ENCODE data around the gene PICK1. TPM values are rescaled to one million over a fixed set of nuclear protein-coding genes. Genes with fewer than 3 reads are reported as not detected.

The PICK1 gene
- total RNA-seq, 1 donor from 2014 or later = 9.1 TPM

- Mint-ChIP-seq H3K4me1 (ENCODE audit: low read depth) (no peaks in the 10 kb centered on the region), H3K4me3 (ENCODE audit: low read depth) (no peak overlapping the region), H3K9me3 (no peaks in the 10 kb centered on the region), H3K27me3 (ENCODE audit: low read depth) (no peaks in the 10 kb centered on the region), H3K36me3 (ENCODE audit: low read depth) (no peaks in the 10 kb centered on the region), H3K27ac (no peak overlapping the region)
- intact Hi-C loops (cut with micrococcal nuclease) = no loop called here
- DNase-seq (ENCODE audit: low spot score) = no peak
These were observed 12.4 kb downstream of the PICK1 start for GRCh38 chr22:38069372-38070249.

DNA sequence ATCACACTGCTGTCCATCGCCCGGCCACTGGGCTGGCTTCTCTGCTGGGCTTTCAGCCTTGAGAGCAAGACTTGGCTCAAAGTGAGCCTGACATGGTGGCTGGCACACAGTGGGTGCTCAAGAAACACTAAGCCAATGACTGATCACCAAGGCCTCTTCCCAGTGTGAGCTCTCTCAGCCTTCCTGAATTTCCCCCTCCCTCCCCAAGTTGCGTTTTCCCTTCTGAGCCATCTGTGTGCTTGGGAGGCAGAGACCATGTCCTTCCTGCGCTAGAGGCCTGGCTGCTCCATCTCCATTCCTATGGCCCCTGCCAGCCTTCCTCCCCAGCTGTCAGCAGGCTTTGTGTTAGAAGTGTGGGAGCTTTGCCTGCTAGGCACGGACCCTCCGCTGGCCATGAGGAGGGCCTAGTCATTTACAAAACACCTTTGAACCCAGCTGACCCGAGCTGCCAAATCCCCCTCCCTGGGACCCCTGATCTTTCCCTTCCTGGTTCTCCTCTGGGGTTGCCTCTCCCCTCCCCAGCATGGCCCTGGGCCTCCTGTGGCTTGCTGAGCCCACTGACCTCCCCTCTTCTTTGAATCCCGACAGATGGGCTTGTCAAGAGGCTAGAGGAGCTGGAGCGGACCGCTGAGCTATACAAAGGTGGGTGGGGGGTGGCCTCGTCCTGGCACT, 13.2 kb downstream of the PICK1 start:
- Mint-ChIP-seq H3K4me1 (ENCODE audit: low read depth) (no peaks in the 10 kb centered on the region), H3K27ac (no peak overlapping the region), H3K4me3 (ENCODE audit: low read depth) (no peak overlapping the region), H3K9me3 (no peaks in the 10 kb centered on the region), H3K36me3 (ENCODE audit: low read depth) (no peaks in the 10 kb centered on the region), H3K27me3 (ENCODE audit: low read depth) (no peaks in the 10 kb centered on the region)
- intact Hi-C loops (cut with micrococcal nuclease) = no loop called here
- DNase-seq (ENCODE audit: low spot score) = no peak

- no peaks in the 10 kb centered on the region for H3K9me3 Mint-ChIP-seq
- no peak overlapping the region for H3K4me3 Mint-ChIP-seq (ENCODE audit: low read depth)
- H3K4me1 Mint-ChIP-seq (ENCODE audit: low read depth) = no peaks in the 10 kb centered on the region
- H3K27me3 Mint-ChIP-seq (ENCODE audit: low read depth) = no peaks in the 10 kb centered on the region
- intact Hi-C loops (cut with micrococcal nuclease) = no loop called here
- H3K27ac Mint-ChIP-seq = no peak overlapping the region
- no peaks in the 10 kb centered on the region for H3K36me3 Mint-ChIP-seq (ENCODE audit: low read depth)
- no peak for DNase-seq (ENCODE audit: low spot score)
These were observed 14.5 kb downstream of the PICK1 start for GRCh38 chr22:38071421-38072321.

DNA sequence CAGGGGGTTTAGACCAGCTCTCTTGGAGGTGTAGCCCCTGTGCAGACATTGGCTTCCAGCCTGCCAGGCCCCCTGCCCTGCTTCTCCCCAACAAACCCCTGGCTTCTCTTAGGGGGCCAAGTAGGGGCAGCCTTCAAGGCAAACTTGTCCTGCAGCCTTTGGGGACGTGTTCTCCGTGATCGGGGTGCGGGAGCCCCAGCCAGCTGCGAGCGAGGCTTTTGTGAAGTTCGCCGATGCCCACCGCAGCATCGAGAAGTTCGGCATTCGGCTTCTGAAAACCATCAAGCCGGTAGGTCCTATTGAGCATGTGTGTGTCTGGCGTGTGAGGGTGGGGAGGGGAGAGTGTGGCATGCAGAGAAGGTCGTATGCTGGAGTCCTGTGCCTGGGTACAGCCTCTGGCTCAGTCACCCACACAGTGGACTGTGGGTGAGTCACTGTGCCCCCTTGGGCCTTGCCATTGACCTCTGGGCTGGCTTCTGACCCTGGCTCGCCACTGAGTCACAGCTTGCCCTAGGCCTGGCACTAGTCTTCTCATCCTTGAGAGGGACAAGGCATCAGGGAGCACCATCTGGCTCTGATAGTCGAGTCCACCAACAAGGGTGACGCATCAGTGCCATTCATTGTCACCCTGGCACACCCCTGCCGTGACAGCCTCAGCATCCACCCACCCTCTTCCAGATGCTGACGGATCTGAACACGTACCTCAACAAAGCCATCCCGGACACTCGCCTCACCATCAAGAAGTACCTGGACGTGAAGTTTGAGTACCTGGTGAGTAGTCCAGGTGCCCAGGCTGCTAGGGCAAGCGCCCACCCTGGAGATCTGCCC, 15.3 kb downstream of the PICK1 start:
- H3K4me3 Mint-ChIP-seq (ENCODE audit: low read depth) = no peak overlapping the region
- H3K27me3 Mint-ChIP-seq (ENCODE audit: low read depth) = no peaks in the 10 kb centered on the region
- no peaks in the 10 kb centered on the region for H3K36me3 Mint-ChIP-seq (ENCODE audit: low read depth)
- H3K27ac Mint-ChIP-seq = no peak overlapping the region
- H3K9me3 Mint-ChIP-seq = no peaks in the 10 kb centered on the region
- H3K4me1 Mint-ChIP-seq (ENCODE audit: low read depth) = no peaks in the 10 kb centered on the region
- intact Hi-C loops (cut with micrococcal nuclease) = no loop called here
- no peak for DNase-seq (ENCODE audit: low spot score)

GRCh38 chr22:38073150-38074130, 16.2 kb downstream of the PICK1 start:
- Mint-ChIP-seq H3K9me3 (no peaks in the 10 kb centered on the region), H3K4me1 (ENCODE audit: low read depth) (no peaks in the 10 kb centered on the region)
- DNase-seq (ENCODE audit: low spot score) = no peak

GRCh38 chr22:38074181-38075104, 17.2 kb downstream of the PICK1 start:
- no peak overlapping the region for H3K4me3 Mint-ChIP-seq (ENCODE audit: low read depth)
- no peak overlapping the region for H3K27ac Mint-ChIP-seq
- H3K36me3 Mint-ChIP-seq (ENCODE audit: low read depth) = no peaks in the 10 kb centered on the region
- DNase-seq (ENCODE audit: low spot score) = no peak
- H3K9me3 Mint-ChIP-seq = no peaks in the 10 kb centered on the region
- intact Hi-C loops (cut with micrococcal nuclease) = no loop called here
- peaks cover under 1% of the 10 kb centered on the region for H3K27me3 Mint-ChIP-seq (ENCODE audit: low read depth)
- H3K4me1 Mint-ChIP-seq (ENCODE audit: low read depth) = no peaks in the 10 kb centered on the region

More at GRCh38 chr22:38073150-38074130, 16.2 kb downstream of the PICK1 start:
- no peak overlapping the region for H3K4me3 Mint-ChIP-seq (ENCODE audit: low read depth)
- intact Hi-C loops (cut with micrococcal nuclease) = no loop called here
- no peaks in the 10 kb centered on the region for H3K36me3 Mint-ChIP-seq (ENCODE audit: low read depth)
- H3K27ac Mint-ChIP-seq = no peak overlapping the region
- no peaks in the 10 kb centered on the region for H3K27me3 Mint-ChIP-seq (ENCODE audit: low read depth)

- no peak for DNase-seq (ENCODE audit: low spot score)
- Mint-ChIP-seq H3K4me3 (ENCODE audit: low read depth) (no peak overlapping the region), H3K36me3 (ENCODE audit: low read depth) (no peaks in the 10 kb centered on the region), H3K4me1 (ENCODE audit: low read depth) (no peaks in the 10 kb centered on the region), H3K9me3 (no peaks in the 10 kb centered on the region), H3K27me3 (ENCODE audit: low read depth) (peaks cover 9% of the 10 kb centered on the region), H3K27ac (no peak overlapping the region)
- intact Hi-C loops (cut with micrococcal nuclease) = no loop called here
These were observed 18.1 kb downstream of the PICK1 start for GRCh38 chr22:38075105-38075825.

DNA sequence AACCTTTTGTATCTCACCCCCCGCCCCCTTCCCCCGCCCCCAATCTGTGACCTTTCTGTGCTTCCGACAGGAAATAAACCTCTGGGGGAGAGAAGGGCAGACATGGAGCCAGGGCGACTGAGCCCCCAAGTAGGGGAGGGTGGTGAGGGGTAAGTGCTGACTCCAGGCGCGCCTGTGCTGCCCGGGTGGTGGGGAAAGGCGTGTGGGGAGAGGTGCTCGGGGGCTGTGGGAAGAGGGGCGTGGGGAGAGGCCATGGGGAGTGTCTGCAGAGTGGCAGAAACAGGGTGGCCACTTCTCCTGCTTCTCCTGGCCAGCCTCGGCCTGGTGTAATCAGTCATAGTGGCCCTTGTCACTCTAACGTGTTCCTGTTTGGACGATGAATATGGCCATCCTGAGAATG, 18.8 kb downstream of the PICK1 start:
- Mint-ChIP-seq H3K4me3 (ENCODE audit: low read depth) (no peak overlapping the region), H3K9me3 (no peaks in the 10 kb centered on the region), H3K4me1 (ENCODE audit: low read depth) (no peaks in the 10 kb centered on the region), H3K36me3 (ENCODE audit: low read depth) (no peaks in the 10 kb centered on the region), H3K27ac (no peak overlapping the region), H3K27me3 (ENCODE audit: low read depth) (peaks cover 14% of the 10 kb centered on the region)
- DNase-seq (ENCODE audit: low spot score) = no peak
- intact Hi-C loops (cut with micrococcal nuclease) = no loop called here

DNA sequence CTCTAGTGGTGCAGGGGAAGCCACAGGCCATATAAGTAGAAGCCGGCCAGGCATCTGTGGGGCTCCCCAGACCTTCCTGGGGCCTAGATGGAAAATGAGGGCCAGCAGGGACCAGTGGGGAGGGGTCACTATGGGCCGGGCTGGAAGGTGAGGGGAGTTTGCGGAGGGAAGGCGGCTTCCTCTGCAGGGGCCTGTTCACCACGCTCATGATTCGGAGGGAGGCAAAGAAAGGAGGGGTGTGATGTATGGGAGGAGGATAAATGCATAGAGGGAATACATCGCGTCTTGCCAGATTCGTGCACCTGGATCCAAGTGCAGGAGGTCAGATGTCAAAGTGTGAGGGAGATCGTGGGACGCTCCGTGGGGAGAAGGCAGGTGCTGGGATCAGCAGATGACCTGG, 19.9 kb downstream of the PICK1 start:
- no peak overlapping the region for H3K27ac Mint-ChIP-seq
- no peaks in the 10 kb centered on the region for H3K36me3 Mint-ChIP-seq (ENCODE audit: low read depth)
- H3K4me1 Mint-ChIP-seq (ENCODE audit: low read depth) = no peaks in the 10 kb centered on the region
- intact Hi-C loops (cut with micrococcal nuclease) = no loop called here
- H3K4me3 Mint-ChIP-seq (ENCODE audit: low read depth) = no peak overlapping the region
- no peaks in the 10 kb centered on the region for H3K9me3 Mint-ChIP-seq
- peaks cover 14% of the 10 kb centered on the region for H3K27me3 Mint-ChIP-seq (ENCODE audit: low read depth)
- no peak for DNase-seq (ENCODE audit: low spot score)

GRCh38 chr22:38077595-38077994, 20.4 kb downstream of the PICK1 start:
- no peak for DNase-seq (ENCODE audit: low spot score)
- Mint-ChIP-seq H3K36me3 (ENCODE audit: low read depth) (no peaks in the 10 kb centered on the region), H3K4me3 (ENCODE audit: low read depth) (no peak overlapping the region), H3K9me3 (no peaks in the 10 kb centered on the region), H3K27ac (no peak overlapping the region), H3K4me1 (ENCODE audit: low read depth) (no peaks in the 10 kb centered on the region), H3K27me3 (ENCODE audit: low read depth) (peaks cover 14% of the 10 kb centered on the region)
- intact Hi-C loops (cut with micrococcal nuclease) = no loop called here
